ENCODE measurements around the gene SLC6A5. TPM values are rescaled to one million over a fixed set of nuclear protein-coding genes. Genes with fewer than 3 reads are reported as not detected.

SLC6A5 gene
- total RNA-seq, 1 experiment from 2014 or later, result not detected

GRCh38 chr11:20590381-20590780 is 9.0 kb upstream of the SLC6A5 start:
- H3K9me2 ChIP-seq (ENCODE audit: insufficient read depth), result no peaks in the 10 kb centered on the region
- no peaks in the 10 kb centered on the region for H3K79me2 ChIP-seq (ENCODE audit: insufficient read depth, low read length)
- H3K4me2 ChIP-seq (ENCODE audit: low read length), result no peak overlapping the region
- no peaks in the 10 kb centered on the region; the same call in 1 of the 2 replicates for H4K20me1 ChIP-seq (ENCODE audit: insufficient read depth)
- no peaks in the 10 kb centered on the region for H3K4me1 ChIP-seq (ENCODE audit: control insufficient read depth in 1 of 2, insufficient read depth in 2 of 2, low read length in 2 of 2)
- intact Hi-C loops (cut with micrococcal nuclease), result no loop called here
- H3K27me3 ChIP-seq (ENCODE audit: insufficient read depth, low read length), result peaks cover 11% of the 10 kb centered on the region; the same call in 1 of the 2 replicates
- no peak overlapping the region for H2AFZ ChIP-seq (ENCODE audit: low read depth, low read length, poor library complexity, severe bottlenecking)
- no peak overlapping the region for H3K27ac ChIP-seq (ENCODE audit: low read depth, low read length)
- H3K9me3 ChIP-seq (ENCODE audit: control insufficient read depth in 1 of 2, insufficient read depth in 1 of 2, low read depth in 1 of 2, low read length in 2 of 2), result no peaks in the 10 kb centered on the region
- POLR2A ChIA-PET, result no interaction called here
- TF ChIP-seq, protein P1, sequence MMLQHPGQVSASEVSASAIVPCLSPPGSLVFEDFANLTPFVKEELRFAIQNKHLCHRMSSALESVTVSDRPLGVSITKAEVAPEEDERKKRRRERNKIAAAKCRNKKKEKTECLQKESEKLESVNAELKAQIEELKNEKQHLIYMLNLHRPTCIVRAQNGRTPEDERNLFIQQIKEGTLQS (IDR thresholded peaks at IDR 0.05), result no peak
- TF ChIP-seq CEBPB (IDR thresholded peaks at IDR 0.05; ENCODE audit: low read depth) (no peak), ELF1 (IDR thresholded peaks at IDR 0.05; ENCODE audit: borderline replicate concordance, low read depth) (no peak), YY1 (IDR thresholded peaks at IDR 0.05; ENCODE audit: extremely low read depth, insufficient replicate concordance, low read depth, low read length) (no peak), POLR2AphosphoS5 (IDR thresholded peaks at IDR 0.05; ENCODE audit: low read depth, low read length) (no peak), FOSL1 (IDR thresholded peaks at IDR 0.05; ENCODE audit: low read depth) (no peak), TCF7L2 (IDR thresholded peaks at IDR 0.05; ENCODE audit: borderline replicate concordance, extremely low read depth, insufficient read depth, insufficient read length) (no peak), EGR1 (IDR thresholded peaks at IDR 0.05; ENCODE audit: low read depth) (no peak)
- CTCF ChIA-PET, result no interaction called here
- RAD21 ChIA-PET (ENCODE audit: low non-redundant PET in 1 of 2, low total read pairs in 2 of 2, uncharacterized antibody in 2 of 2, unreplicated experiment in 2 of 2), result no interaction called here
- H3K36me3 ChIP-seq (ENCODE audit: control insufficient read depth in 1 of 2, insufficient read depth in 2 of 2, low read length in 2 of 2), result no peaks in the 10 kb centered on the region
- ATAC-seq (no peak), DNase-seq (ENCODE audit: low read depth, low spot score) (no peak)
- no TSS peak for BruUV-seq (replicated peaks)
- no peak overlapping the region for H3K9ac ChIP-seq (ENCODE audit: low read length)
- H3K4me3 ChIP-seq (replicated peaks in 1 of 2; ENCODE audit: low read depth in 1 of 2, low read length in 2 of 2), result no peak overlapping the region

GRCh38 chr11:20592741-20593140 is 6.7 kb upstream of the SLC6A5 start:
- H3K4me1 ChIP-seq (ENCODE audit: control insufficient read depth in 1 of 2, insufficient read depth in 2 of 2, low read length in 2 of 2), result no peaks in the 10 kb centered on the region
- TF ChIP-seq YY1 (IDR thresholded peaks at IDR 0.05; ENCODE audit: extremely low read depth, insufficient replicate concordance, low read depth, low read length) (no peak), POLR2A (IDR thresholded peaks at IDR 0.05; ENCODE audit: borderline replicate concordance, extremely low read depth, insufficient read depth, insufficient read length) (no peak), SRF (IDR thresholded peaks at IDR 0.05; ENCODE audit: low read depth) (no peak), JUND (IDR thresholded peaks at IDR 0.05) (no peak), CTCF (IDR thresholded peaks at IDR 0.05 in 2 of 3, conservative IDR thresholded peaks at IDR 0.05 in 1 of 3; ENCODE audit: borderline replicate concordance in 1 of 3, insufficient read depth in 1 of 3, low read depth in 2 of 3, low read length in 2 of 3) (no peak), ZFX (IDR thresholded peaks at IDR 0.05) (no peak), CBX3 (IDR thresholded peaks at IDR 0.05; ENCODE audit: low read depth) (no peak), RAD21 (IDR thresholded peaks at IDR 0.05; ENCODE audit: low read depth) (no peak), POLR2AphosphoS5 (IDR thresholded peaks at IDR 0.05; ENCODE audit: low read depth, low read length) (no peak), ELF1 (IDR thresholded peaks at IDR 0.05; ENCODE audit: borderline replicate concordance, low read depth) (no peak), ZNF274 (IDR thresholded peaks at IDR 0.05; ENCODE audit: low read depth, low read length) (no peak), SIN3A (IDR thresholded peaks at IDR 0.05; ENCODE audit: low read depth) (no peak), SP1 (IDR thresholded peaks at IDR 0.05; ENCODE audit: low read depth) (no peak), CEBPB (IDR thresholded peaks at IDR 0.05; ENCODE audit: low read depth) (no peak)
- TF ChIP-seq, protein P2, sequence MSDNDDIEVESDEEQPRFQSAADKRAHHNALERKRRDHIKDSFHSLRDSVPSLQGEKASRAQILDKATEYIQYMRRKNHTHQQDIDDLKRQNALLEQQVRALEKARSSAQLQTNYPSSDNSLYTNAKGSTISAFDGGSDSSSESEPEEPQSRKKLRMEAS (IDR thresholded peaks at IDR 0.05), result no peak
- TF ChIP-seq, protein P1 (IDR thresholded peaks at IDR 0.05), result no peak
- intact Hi-C loops (cut with micrococcal nuclease), result no loop called here
- H3K4me2 ChIP-seq (ENCODE audit: low read length), result no peak overlapping the region
- DNase-seq (ENCODE audit: low read depth, low spot score), result no peak
- no peak overlapping the region for H3K4me3 ChIP-seq (replicated peaks in 1 of 2; ENCODE audit: low read depth in 1 of 2, low read length in 2 of 2)
- CTCF ChIA-PET, result interaction anchor here (2.0 kb wide), 1 partner anchor 17 kb away, joined by 4 read pairs; no protein-coding TSS in a partner anchor
- H3K9me3 ChIP-seq (ENCODE audit: control insufficient read depth in 1 of 2, insufficient read depth in 1 of 2, low read depth in 1 of 2, low read length in 2 of 2), result no peaks in the 10 kb centered on the region
- no peak overlapping the region for H2AFZ ChIP-seq (ENCODE audit: low read depth, low read length, poor library complexity, severe bottlenecking)
- ATAC-seq, result no peak
- BruUV-seq (replicated peaks), result no TSS peak
- H3K79me2 ChIP-seq (ENCODE audit: insufficient read depth, low read length), result no peaks in the 10 kb centered on the region
- no peaks in the 10 kb centered on the region for H3K36me3 ChIP-seq (ENCODE audit: control insufficient read depth in 1 of 2, insufficient read depth in 2 of 2, low read length in 2 of 2)
- no peaks in the 10 kb centered on the region; the same call in 1 of the 2 replicates for H4K20me1 ChIP-seq (ENCODE audit: insufficient read depth)
- no peaks in the 10 kb centered on the region for H3K9me2 ChIP-seq (ENCODE audit: insufficient read depth)
- H3K27ac ChIP-seq (ENCODE audit: low read depth, low read length), result no peak overlapping the region
- POLR2A ChIA-PET, result no interaction called here
- RAD21 ChIA-PET (ENCODE audit: low non-redundant PET in 1 of 2, low total read pairs in 2 of 2, uncharacterized antibody in 2 of 2, unreplicated experiment in 2 of 2), result no interaction called here
- peaks cover 11% of the 10 kb centered on the region; the same call in 1 of the 2 replicates for H3K27me3 ChIP-seq (ENCODE audit: insufficient read depth, low read length)
- no peak overlapping the region for H3K9ac ChIP-seq (ENCODE audit: low read length)

Data from HCT116 (cell line).